Islet precursor cell (in vitro differentiated cells): Measurements from ENCODE around the gene CCNB1.
"Not testable (repeated sequence)": the region's sequence is repeated elsewhere in the genome, so short reads cannot be mapped to it uniquely, and the experiment has no call there.

Source experiments
- DNase-seq: peaks from one replicate; pipeline ENCODE4 v3.0.0-alpha.2; 2018

CCNB1 gene

GRCh38 chr5:69187342-69187741 lies 20.4 kb downstream of the CCNB1 start:
- no peak for DNase-seq

GRCh38 chr5:69188811-69189161 lies 21.8 kb downstream of the CCNB1 start:
- no peak for DNase-seq

DNA sequence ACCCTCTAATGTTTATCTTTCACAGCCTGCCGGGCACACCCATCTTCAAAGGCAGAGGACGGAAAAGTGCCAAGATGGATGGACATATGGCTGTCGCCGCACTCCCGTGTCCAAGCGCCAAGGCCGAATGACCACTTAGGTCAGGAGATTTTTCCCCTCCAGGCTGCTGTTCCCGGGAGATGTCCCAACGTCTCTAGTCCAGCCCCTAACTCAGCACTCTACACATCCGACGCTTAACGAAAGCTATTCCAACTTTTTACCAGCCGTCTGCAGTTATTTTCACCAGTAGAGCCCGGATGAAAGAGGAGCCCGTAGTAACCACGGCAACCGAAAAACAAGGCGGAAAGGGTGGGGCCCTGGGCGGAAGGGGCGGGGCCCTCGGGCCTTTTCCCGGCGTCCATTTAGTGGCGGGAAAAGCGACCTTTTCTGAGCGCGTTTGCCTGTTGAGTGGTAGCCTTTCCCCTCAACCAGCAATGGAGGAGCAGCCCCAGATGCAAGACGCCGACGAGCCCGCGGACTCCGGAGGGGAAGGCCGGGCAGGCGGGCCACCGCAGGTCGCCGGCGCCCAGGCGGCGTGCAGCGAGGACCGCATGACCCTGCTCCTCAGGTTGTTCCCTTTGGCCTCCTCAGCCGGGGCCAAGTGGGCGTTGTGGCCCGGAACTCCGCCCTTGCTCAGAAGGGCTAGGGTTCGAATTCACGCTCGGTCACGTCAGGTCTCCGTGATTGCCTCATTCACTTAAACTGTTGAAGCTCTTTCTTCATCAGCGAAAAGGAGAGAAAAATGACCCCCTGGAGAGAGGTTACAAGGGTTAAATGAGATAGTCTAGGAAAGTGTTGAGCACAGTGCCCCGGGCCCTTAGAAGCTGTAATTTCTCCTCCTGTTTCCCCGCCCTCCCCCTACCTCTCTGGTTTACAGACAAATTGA lies 22.5 kb downstream of the CCNB1 start, which contains the start of gene CENPH:
CENPH (plus strand) TSS at position 422 of the 925 bp plus-strand sequence; CDS start at position 474, 52 bp downstream.
- peak; percentile 96 for DNase-seq

DNA sequence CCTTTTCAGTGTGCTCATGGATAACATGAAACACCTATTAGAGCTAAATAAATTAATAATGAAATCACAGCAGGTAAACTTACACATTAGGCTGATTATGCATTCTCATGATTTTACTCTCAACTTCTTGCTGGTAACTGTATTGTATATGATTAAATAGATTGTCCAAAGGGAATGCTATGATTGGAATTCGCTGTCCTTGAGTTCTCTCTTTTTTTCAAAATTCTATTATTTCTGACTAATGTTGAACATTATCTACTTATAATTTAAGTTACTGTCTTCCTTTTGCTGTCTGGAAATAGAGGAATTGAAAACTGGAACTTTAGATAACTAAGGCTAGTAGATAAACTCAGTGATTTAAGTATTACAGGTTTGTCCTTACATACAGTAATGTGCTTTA lies 35.5 kb downstream of the CCNB1 start:
- DNase-seq: no peak

- no peak for DNase-seq
Measured at GRCh38 chr5:69206528-69207190, 39.7 kb downstream of the CCNB1 start.

DNA sequence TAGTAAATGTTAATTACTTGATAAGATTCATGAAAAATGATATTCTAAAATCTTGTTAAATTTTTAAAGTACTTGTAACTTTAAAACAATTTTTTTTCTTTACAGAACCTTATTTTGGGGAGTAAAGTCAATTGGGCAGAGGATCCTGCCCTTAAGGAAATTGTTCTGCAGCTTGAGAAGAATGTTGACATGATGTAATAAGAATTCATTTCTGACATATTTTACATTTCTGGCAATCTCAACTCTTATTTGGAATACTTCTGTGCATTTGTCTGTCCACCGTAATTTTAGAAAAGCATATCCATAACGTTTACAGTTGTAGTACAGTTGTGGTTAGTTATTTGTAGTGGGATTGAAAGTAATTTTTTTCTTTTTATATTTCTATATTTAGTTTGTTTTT lies 42.7 kb downstream of the CCNB1 start:
- DNase-seq: no peak

DNA sequence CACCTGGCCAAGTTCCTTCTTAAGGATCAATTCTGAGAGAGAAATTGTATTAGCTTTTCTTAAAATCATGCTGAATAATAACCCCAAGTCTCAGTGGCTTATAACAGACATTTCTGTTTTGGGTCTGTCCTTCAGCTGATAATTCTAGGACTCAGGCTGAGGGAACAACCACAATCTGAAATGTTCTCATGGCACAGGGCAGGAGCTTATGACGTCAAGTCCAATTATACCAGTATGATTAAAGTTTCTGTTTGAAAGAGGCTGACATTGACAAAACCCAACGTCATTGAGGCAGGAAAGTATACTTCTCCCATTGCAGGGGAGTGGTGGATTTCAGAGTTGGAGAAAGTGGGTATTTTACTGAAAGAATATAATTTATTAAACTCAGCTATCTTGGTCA lies 44.2 kb downstream of the CCNB1 start:
- no peak for DNase-seq

DNA sequence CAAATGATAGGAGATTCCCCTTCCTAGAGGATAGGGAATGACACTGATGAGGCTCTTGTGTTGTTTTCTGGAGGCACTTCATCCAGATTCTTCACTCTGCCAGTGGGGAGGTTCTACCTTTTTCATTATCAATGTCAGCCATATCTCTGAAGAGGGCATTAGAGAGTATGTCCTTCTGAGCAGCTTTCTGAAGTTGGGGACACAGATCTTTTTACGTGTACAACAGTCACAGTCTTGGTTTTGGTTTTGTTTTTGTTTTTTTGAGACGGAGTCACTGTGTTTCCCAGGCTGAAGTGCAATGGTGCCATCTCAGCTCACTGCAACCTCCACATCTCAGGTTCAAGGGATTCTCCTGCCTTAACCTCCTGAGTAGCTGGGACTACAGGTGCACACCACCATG lies 45.1 kb downstream of the CCNB1 start:
- no peak for DNase-seq

DNA sequence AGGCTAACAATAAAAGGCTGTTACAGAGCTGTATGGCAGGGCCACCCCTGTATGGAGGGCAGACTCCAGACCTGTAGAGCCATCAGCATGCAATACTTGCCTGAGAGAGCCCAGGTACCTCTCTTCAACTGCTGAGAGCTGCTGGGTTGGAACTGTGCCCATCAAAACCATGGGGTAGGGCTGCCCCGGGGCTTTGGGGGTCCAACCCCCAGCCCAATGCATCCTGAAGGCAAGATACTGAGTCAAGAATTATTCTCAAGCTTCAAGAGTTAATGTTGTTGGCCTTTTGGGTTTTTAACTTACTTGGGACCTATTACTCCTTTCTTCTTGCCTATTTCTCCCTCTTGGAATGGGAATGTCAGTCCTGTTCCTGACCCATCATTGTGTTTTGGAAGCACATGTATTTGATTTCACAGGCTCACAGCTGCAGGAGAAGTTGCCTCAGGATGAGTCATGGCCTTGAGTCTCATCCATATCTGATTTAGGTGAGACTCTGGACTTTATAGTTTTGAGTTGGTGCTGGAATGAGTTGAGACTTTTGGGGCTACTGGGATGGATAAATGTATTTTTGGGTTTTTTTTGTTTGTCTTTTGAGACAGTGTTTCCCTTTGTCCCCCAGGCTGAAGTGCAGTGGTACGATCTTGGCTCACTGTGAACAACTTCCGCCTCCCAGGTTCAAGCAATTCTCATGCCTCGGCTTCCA lies 46.7 kb downstream of the CCNB1 start:
- no peak for DNase-seq

DNA sequence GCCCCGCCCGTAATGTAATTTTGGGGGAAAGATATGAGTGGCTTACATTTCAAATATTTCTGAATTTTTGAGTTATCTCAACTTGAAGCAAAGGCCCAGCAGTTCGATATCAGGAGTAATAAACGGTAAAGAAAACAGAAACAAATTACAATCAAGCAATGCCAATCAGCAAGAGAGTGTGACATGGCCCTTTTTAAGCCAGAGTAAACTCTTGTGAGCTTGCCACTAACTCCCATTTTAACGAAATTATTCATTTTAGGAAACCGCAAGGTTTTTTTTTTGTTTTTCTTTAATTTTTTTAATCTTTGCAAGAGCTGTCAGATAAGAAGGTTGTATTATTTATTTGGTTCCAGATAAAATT lies 50.2 kb downstream of the CCNB1 start:
- no peak for DNase-seq

GRCh38 chr5:69217548-69218526 lies 50.9 kb downstream of the CCNB1 start:
- peak; percentile 97 for DNase-seq

DNA sequence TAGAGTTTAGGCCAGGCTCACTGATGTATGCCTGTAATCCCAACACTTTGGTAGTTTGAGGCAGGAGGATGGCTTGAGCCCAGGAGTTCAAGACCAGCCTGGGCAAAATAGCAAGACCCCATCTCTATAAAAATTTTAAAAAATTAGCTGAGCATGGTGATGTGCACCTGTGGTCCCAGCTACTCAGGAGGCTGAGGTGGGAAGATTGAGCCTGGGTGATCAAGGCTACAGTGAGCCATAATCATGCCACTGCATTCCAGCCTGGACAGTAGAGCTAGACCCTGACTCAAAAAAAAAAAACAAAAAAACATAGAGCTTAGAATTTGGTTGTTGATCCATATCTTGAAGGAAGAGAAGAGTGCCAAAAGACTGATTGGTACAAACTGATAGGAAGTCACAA lies 53.0 kb downstream of the CCNB1 start:
- no peak for DNase-seq

- not testable (repeated sequence) for DNase-seq
Measured at GRCh38 chr5:69220371-69220770, 53.4 kb downstream of the CCNB1 start.

- DNase-seq: not testable (repeated sequence)
Measured at GRCh38 chr5:69220833-69221232, 53.9 kb downstream of the CCNB1 start.

DNA sequence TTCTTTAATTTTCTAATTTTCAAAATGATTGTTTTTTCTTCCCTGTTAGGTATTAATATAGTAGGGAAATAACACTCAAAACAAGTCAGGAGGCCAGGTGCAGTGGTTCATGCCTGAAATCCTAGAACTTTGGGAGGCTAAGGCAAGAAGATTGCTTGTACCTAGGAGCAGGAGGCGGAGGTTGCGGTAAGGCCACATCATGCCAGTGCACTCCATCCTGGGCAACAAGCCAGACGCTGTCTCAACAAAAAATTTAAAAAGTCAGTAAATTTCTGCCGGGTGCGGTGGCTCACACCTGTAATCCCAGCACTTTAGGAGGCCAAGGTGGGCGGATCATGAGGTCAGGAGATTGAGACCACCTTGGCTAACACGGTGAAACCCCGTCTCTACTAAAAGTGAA lies 57.6 kb downstream of the CCNB1 start:
- DNase-seq: no peak

- no peak for DNase-seq
Measured at GRCh38 chr5:69225860-69226259, 58.9 kb downstream of the CCNB1 start.
